ENCODE data around the gene IQSEC1. TPM values are rescaled to one million over a fixed set of nuclear protein-coding genes. Genes with fewer than 3 reads are reported as not detected.

The IQSEC1 gene
- total and polyA plus RNA-seq, 2 donors (not counting 1 experiment from before 2014, with no cell fraction given) = 96.7 to 222 TPM

DNA sequence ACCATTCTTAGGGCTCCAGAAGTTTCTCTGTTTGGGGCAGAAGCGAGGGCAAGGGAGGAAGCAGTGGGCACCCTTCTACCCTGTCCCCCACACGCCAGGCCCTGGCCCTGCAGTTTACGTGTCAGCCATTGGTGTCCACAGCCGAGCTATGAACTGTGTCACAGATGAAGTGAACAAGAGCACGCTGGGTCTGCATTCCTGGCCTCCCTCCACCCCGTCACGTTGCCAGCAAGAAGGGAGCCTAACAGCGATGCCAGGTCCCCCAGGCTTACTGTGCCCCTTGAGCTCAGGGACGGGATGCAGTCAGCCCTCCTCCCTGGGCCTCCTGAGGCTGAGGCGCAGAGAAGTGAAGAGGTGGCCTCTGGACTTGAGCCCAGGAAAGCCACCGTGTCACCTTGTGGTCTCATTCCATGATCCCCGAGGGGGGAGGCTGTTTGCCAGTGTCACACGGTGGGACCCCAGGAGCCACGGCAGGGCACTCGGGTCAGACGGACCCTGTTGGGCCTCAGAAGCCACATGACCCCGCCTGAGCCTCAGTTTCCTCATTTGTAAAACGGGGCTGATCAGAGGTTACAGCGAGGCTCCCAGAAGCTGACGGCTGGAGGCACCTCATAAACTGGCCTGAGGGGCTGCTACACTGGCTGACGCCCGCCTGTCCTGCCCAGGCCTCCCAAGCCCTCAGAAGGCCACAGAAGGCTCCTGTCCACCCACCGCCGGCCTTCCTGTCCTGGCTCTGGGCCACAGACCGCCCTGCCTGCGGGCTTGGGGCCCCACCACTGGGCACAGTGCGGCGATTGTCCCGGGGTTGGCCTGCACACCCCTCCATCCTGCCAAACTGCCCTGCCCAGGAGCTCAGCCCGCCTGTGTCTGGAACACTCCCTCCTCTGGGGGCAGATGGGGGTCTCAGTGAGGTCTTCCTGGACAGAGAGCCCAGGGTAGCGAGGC, 18.6 kb downstream of the IQSEC1 start:
- peaks cover 49% of the 10 kb centered on the region for H4K20me1 ChIP-seq (ENCODE audit: control insufficient read depth, insufficient read depth, low read length, poor library complexity, severe bottlenecking)
- H3K79me2 ChIP-seq (ENCODE audit: control insufficient read depth, insufficient read depth, low read length) = peaks cover 93% of the 10 kb centered on the region
- no peaks in the 10 kb centered on the region for H3K9me3 Mint-ChIP-seq (ENCODE audit: insufficient read depth)
- no peaks in the 10 kb centered on the region for H3K27me3 ChIP-seq (replicated peaks in 1 of 4; ENCODE audit: control extremely low read depth in 1 of 4, control insufficient read depth in 3 of 4, insufficient read depth in 4 of 4, low read length in 3 of 4)
- intact Hi-C loops (cut with micrococcal nuclease) = no loop called here
- CTCF ChIA-PET = interaction anchor here (0.7 to 1.1 kb wide), 2 partner anchors 44 to 49 kb away, joined by 3 read pairs; no protein-coding TSS in a partner anchor
- H3K27ac Mint-ChIP-seq = no peak overlapping the region
- H2AFZ ChIP-seq (ENCODE audit: insufficient read depth, low read depth, low read length, poor library complexity, severe bottlenecking) = no peak overlapping the region
- no peaks in the 10 kb centered on the region for H3K9me3 ChIP-seq (ENCODE audit: control extremely low read depth in 1 of 3, control insufficient read depth in 2 of 3, insufficient read depth in 1 of 3, low read length in 2 of 3)
- ATAC-seq (ENCODE audit: low read depth) = no peak
- H3K4me3 Mint-ChIP-seq = no peak overlapping the region
- peaks cover 38% of the 10 kb centered on the region for H3K4me1 Mint-ChIP-seq
- no peak overlapping the region for H3K27ac ChIP-seq (ENCODE audit: low read length in 2 of 2)
- no peak overlapping the region for H3K4me2 ChIP-seq (replicated peaks; ENCODE audit: low read depth, low read length, poor library complexity, severe bottlenecking)
- POLR2A ChIA-PET = no interaction called here
- no peaks in the 10 kb centered on the region for H3K27me3 Mint-ChIP-seq
- 92% methylated on average over 30 of the region's 31 CpGs for WGBS (ENCODE audit: insufficient coverage)
- no peak overlapping the region for H3K4me3 ChIP-seq (ENCODE audit: control extremely low read depth in 1 of 5, extremely low read depth in 1 of 5, insufficient read depth in 1 of 5, low read depth in 2 of 5, low read length in 4 of 5)
- H3K9ac ChIP-seq (ENCODE audit: low read length) = no peak overlapping the region
- H3K4me1 ChIP-seq (ENCODE audit: control insufficient read depth in 2 of 2, insufficient read depth in 2 of 2, low read length in 2 of 2) = peaks cover 12 to 35% of the 10 kb centered on the region in 2 donors
- no peak for TF ChIP-seq EZH2 (IDR thresholded peaks at IDR 0.05; ENCODE audit: borderline replicate concordance, insufficient read depth, low read depth, low read length, poor library complexity, severe bottlenecking)
- TF ChIP-seq, protein P1, sequence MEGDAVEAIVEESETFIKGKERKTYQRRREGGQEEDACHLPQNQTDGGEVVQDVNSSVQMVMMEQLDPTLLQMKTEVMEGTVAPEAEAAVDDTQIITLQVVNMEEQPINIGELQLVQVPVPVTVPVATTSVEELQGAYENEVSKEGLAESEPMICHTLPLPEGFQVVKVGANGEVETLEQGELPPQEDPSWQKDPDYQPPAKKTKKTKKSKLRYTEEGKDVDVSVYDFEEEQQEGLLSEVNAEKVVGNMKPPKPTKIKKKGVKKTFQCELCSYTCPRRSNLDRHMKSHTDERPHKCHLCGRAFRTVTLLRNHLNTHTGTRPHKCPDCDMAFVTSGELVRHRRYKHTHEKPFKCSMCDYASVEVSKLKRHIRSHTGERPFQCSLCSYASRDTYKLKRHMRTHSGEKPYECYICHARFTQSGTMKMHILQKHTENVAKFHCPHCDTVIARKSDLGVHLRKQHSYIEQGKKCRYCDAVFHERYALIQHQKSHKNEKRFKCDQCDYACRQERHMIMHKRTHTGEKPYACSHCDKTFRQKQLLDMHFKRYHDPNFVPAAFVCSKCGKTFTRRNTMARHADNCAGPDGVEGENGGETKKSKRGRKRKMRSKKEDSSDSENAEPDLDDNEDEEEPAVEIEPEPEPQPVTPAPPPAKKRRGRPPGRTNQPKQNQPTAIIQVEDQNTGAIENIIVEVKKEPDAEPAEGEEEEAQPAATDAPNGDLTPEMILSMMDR (IDR thresholded peaks at IDR 0.05) = no peak
- DNase-seq = no peak
- peaks cover 0 to 16% of the 10 kb centered on the region in 2 experiments for H3K36me3 ChIP-seq (replicated peaks in 1 of 2; ENCODE audit: control extremely low read depth in 1 of 2, control insufficient read depth in 1 of 2, extremely low read depth in 1 of 2, insufficient read depth in 2 of 2, low read length in 1 of 2)

DNA sequence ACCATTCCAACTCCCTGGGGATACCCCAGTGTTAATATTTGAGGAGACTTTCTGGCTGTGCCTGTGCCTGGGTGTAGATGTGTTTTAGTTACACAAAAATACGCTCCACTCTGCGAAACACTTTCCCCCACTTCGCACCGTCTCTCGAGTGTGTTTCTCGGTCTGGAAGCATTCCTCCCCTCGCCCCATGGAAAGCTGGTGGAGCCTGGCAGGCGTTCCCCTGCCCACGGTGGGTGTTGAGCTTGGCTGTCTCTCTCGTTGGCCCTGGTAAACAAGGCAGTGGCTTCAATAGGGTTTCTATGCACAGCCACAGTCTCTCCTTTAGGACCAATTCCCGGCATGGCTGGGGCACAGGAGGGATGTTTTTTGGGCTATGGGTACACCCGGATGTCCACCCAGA, 19.3 kb downstream of the IQSEC1 start:
- Histone ChIP-seq H3K9ac (ENCODE audit: low read length) (no peak overlapping the region), H3K9me3 (ENCODE audit: control extremely low read depth in 1 of 3, control insufficient read depth in 2 of 3, insufficient read depth in 1 of 3, low read length in 2 of 3) (no peaks in the 10 kb centered on the region), H2AFZ (ENCODE audit: insufficient read depth, low read depth, low read length, poor library complexity, severe bottlenecking) (no peak overlapping the region), H3K4me3 (ENCODE audit: control extremely low read depth in 1 of 5, extremely low read depth in 1 of 5, insufficient read depth in 1 of 5, low read depth in 2 of 5, low read length in 4 of 5) (no peak overlapping the region), H3K27me3 (replicated peaks in 1 of 4; ENCODE audit: control extremely low read depth in 1 of 4, control insufficient read depth in 3 of 4, insufficient read depth in 4 of 4, low read length in 3 of 4) (no peaks in the 10 kb centered on the region), H3K4me1 (ENCODE audit: control insufficient read depth in 2 of 2, insufficient read depth in 2 of 2, low read length in 2 of 2) (peaks cover 19 to 43% of the 10 kb centered on the region in 2 donors), H3K79me2 (ENCODE audit: control insufficient read depth, insufficient read depth, low read length) (peaks cover 93% of the 10 kb centered on the region), H3K27ac (ENCODE audit: low read length in 2 of 2) (no peak overlapping the region), H3K4me2 (replicated peaks; ENCODE audit: low read depth, low read length, poor library complexity, severe bottlenecking) (no peak overlapping the region), H3K36me3 (replicated peaks in 1 of 2; ENCODE audit: control extremely low read depth in 1 of 2, control insufficient read depth in 1 of 2, extremely low read depth in 1 of 2, insufficient read depth in 2 of 2, low read length in 1 of 2) (peaks cover 0 to 10% of the 10 kb centered on the region in 2 experiments), H4K20me1 (ENCODE audit: control insufficient read depth, insufficient read depth, low read length, poor library complexity, severe bottlenecking) (peaks cover 42% of the 10 kb centered on the region)
- H3K9me3 Mint-ChIP-seq (ENCODE audit: insufficient read depth) = no peaks in the 10 kb centered on the region
- TF ChIP-seq EZH2 (IDR thresholded peaks at IDR 0.05; ENCODE audit: borderline replicate concordance, insufficient read depth, low read depth, low read length, poor library complexity, severe bottlenecking) = no peak
- TF ChIP-seq, protein P1 (IDR thresholded peaks at IDR 0.05) = no peak
- H3K27me3 Mint-ChIP-seq = no peaks in the 10 kb centered on the region
- ChIA-PET POLR2A (no interaction called here), CTCF (no interaction called here)
- H3K27ac Mint-ChIP-seq = no peak overlapping the region
- H3K4me3 Mint-ChIP-seq = no peak overlapping the region
- 92% methylated on average over 10 of the region's 12 CpGs for WGBS (ENCODE audit: insufficient coverage)
- peaks cover 43% of the 10 kb centered on the region for H3K4me1 Mint-ChIP-seq
- DNase-seq (no peak), ATAC-seq (ENCODE audit: low read depth) (no peak)
- intact Hi-C loops (cut with micrococcal nuclease) = no loop called here
